Measurements from ENCODE around the gene CCDC187.
"Not testable (repeated sequence)": the region's sequence is repeated elsewhere in the genome, so short reads cannot be mapped to it uniquely, and the experiment has no call there.

The CCDC187 gene

GRCh38 chr9:136326761-136327303 lies 22.9 kb upstream of the CCDC187 start:
- DNase-seq: no peak

GRCh38 chr9:136326061-136326760 lies 22.3 kb upstream of the CCDC187 start:
- no peak for DNase-seq

GRCh38 chr9:136325358-136325757 lies 21.5 kb upstream of the CCDC187 start:
- DNase-seq: no peak

- DNase-seq: no peak
Measured at GRCh38 chr9:136324501-136325300, 20.8 kb upstream of the CCDC187 start.

GRCh38 chr9:136323371-136323789 lies 19.5 kb upstream of the CCDC187 start:
- no peak for DNase-seq

GRCh38 chr9:136322756-136323330 lies 18.9 kb upstream of the CCDC187 start:
- DNase-seq: no peak

- no peak for DNase-seq
Measured at GRCh38 chr9:136321561-136321960, 17.7 kb upstream of the CCDC187 start.

- DNase-seq: not testable (repeated sequence)
Measured at GRCh38 chr9:136320972-136321371, 17.1 kb upstream of the CCDC187 start.

GRCh38 chr9:136319955-136320354 lies 16.1 kb upstream of the CCDC187 start:
- not testable (repeated sequence) for DNase-seq

GRCh38 chr9:136319244-136319643 lies 15.3 kb upstream of the CCDC187 start:
- not testable (repeated sequence) for DNase-seq

- no peak for DNase-seq
Measured at GRCh38 chr9:136318776-136319241, 14.9 kb upstream of the CCDC187 start.

GRCh38 chr9:136318111-136318775 lies 14.3 kb upstream of the CCDC187 start:
- no peak for DNase-seq

- no peak for DNase-seq
Measured at GRCh38 chr9:136317695-136318094, 13.8 kb upstream of the CCDC187 start.

- DNase-seq: no peak
Measured at GRCh38 chr9:136316896-136317676, 13.2 kb upstream of the CCDC187 start.

GRCh38 chr9:136316271-136316751 lies 12.4 kb upstream of the CCDC187 start:
- no peak for DNase-seq

GRCh38 chr9:136314944-136315343 lies 11.1 kb upstream of the CCDC187 start:
- DNase-seq: no peak

GRCh38 chr9:136314056-136314416 lies 10.1 kb upstream of the CCDC187 start:
- no peak for DNase-seq

GRCh38 chr9:136313111-136314055 lies 9.5 kb upstream of the CCDC187 start:
- DNase-seq: no peak

GRCh38 chr9:136312436-136312835 lies 8.5 kb upstream of the CCDC187 start:
- peak; percentile 21 to 40 for DNase-seq

GRCh38 chr9:136312009-136312375 lies 8.1 kb upstream of the CCDC187 start:
- DNase-seq: no peak
